SK-N-MC (cell line): ENCODE results near the gene SCNN1G.

Source experiments
- EZH2 ChIP-seq: fragments of 200-600 bp; sonication (generic); IDR thresholded peaks from one replicate; pipeline ENCODE4 v1.6.1; 2017; ENCODE audit warnings: antibody characterized with exemption
- FOXP2 ChIP-seq: optimal IDR thresholded peaks from 2 replicates; pipeline ENCODE3; 2011; ENCODE audit warnings: mild to moderate bottlenecking, moderate library complexity; ENCODE audit not compliant: insufficient read depth; ENCODE audit errors: extremely low read length, control extremely low read depth
- POLR2AphosphoS5 ChIP-seq: IDR thresholded peaks from 2 replicates; pipeline ENCODE4 v1.6.1; 2012; ENCODE audit warnings: mild to moderate bottlenecking, low read depth, low read length, borderline replicate concordance

DNA sequence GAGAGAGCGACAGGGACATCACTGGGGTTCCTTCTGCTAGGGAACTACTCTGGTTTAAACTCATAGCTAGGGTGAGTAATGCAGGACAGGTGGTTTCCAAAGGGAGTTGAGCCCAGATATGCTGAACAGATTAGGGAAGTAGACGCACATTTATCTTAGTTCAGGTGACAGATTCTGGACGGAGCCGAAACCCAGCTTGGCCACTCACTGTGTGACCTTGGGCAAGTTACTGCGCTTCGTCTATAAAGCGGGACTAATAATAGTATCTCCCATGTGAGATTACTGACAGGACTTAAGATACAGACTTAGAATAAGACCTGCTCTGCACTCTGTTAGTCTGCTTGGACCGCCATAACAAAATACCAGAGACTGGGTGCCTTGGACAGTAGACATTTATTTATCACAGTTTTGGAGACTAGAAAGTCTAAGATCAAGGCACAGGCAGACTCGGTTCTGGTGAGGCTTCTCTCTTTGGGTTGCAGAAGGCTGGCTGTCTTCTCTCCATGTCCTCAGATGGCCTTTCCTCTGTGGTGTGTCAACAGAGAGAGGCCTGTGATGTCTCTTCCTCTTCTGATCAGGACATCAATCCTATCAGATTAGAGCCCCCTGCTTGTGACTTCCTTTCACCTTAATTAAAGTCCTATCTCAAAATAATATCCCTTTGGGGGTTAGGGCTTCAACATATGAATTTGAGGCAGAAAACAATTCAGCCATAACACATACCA, 12.1 kb downstream of the SCNN1G start:
- TF ChIP-seq POLR2AphosphoS5 (no peak), EZH2 (no peak), FOXP2 (no peak)
